GM03348 (cell line): ENCODE results near the gene BCL7B.
"Not testable (repeated sequence)": the region's sequence is repeated elsewhere in the genome, so short reads cannot be mapped to it uniquely, and the experiment has no call there.

Experiments
- DNase-seq: peaks from one replicate; pipeline ENCODE4 v3.0.0; 2012; ENCODE audit warnings: low spot score

BCL7B gene

DNA sequence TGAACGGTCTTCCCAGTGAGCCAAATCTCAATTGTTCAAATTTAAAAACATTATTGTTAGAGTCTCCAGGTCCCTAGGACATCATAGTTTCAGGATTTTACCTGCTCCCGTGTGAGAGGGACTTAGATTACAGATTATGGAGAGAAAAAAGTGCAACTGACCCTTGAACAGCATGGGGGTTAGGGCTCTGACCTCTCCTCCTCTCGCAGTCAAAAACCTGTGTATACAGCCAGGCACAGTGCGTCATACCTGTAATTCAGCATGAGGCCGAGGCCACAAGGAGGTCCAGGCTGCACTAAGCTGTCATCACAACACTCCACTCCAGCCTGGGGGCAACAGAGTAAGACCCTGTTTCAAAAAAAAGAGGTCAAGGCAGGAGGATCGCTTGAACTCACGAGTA, 60.9 kb downstream of the BCL7B start:
- no peak for DNase-seq

DNA sequence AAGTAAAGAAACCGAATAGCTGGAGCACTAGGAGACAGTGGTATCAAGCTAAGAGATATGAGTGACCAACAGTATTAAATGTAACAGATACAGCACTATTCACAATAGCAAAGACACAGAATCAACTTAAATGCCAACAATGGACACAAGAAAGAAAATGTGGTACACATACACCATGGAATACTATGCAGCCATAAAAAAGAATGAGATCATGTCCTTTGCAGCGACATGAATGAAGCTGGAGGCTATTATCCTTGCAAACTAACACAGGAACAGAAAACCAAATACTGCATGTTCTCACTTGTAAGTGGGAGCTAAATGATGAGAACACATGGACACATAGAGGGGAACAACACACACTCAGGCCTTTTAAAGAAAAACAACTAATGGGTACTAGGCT, 62.0 kb downstream of the BCL7B start:
- DNase-seq, result not testable (repeated sequence)

DNA sequence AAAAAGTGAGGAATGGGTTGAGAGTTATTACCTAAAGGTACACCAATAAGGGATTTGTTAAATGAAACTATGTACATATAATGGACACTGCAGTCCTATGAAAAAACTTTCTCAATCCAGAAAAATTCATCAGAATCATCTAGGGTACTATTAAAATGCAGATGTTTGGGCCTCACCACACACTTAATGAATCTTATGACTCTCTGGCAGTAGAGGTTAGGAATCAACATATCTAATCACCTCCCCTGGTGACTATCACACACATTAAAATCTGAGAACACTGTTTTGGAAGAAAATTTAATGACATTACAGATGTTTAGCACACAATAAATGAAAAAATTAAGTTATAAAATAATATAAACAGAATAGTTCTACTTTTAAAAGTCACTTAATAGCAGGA, 67.5 kb downstream of the BCL7B start:
- no peak for DNase-seq

DNA sequence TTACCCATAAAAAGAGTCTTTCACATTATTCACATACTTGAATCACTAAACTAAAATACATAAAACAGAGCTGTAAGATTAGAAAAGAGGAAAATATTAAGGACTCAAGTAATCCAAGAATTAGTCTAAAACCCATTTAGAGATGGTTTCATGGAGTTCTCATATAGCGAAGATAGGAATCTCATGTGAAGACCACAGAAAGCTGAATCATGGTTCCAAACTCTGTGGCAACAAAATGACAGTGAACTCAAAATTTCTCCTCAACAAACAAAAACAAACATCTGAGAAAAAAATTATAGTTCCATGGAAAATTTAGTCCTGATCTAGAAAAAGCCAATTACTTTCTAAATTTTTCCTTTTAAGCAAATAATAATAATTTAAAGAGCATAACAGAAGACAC, 70.0 kb downstream of the BCL7B start:
- no peak for DNase-seq
